Myocyte (in vitro differentiated cells): ENCODE data around the gene C4BPB. TPM values are rescaled to one million over a fixed set of nuclear protein-coding genes. Genes with fewer than 3 reads are reported as not detected.
A peak's percentile ranks its signal among the peaks of the same experiment; 100 is the strongest.

Source experiments
- DNase-seq: peaks from one replicate; pipeline ENCODE4 v3.0.0-alpha.2; 2012; ENCODE audit warnings: low read depth
- total RNA-seq: library from RNA; depleted of rRNA; stranded (reverse); fragments of >200 nt; gene quantifications from 2 replicates; pipeline ENCODE4 v1.2.3, GENCODE V29; 2014

Gene C4BPB
- total RNA-seq, 1 donor from 2014 or later, result not detected

DNA sequence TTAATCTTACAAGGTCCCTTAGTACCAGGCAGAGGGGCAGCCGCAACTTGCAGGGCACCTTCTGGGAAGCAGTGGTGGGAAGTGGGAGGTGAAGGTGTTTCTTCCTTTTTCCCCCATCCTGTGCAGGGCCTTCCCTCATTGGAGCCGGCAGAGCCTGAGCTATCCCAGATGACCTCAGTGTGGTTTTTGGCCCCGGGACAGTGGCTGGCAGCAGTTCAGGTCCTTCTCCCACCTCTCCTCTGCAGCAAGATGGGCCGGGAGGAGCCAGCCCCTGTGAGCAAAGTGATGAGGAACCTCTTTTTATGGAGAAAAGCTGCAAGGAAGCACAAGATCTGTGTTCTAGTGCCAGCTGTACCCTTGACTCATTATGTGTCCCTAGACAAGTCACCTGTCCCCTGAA lies 28.8 kb upstream of the C4BPB start:
- DNase-seq, result no peak

DNA sequence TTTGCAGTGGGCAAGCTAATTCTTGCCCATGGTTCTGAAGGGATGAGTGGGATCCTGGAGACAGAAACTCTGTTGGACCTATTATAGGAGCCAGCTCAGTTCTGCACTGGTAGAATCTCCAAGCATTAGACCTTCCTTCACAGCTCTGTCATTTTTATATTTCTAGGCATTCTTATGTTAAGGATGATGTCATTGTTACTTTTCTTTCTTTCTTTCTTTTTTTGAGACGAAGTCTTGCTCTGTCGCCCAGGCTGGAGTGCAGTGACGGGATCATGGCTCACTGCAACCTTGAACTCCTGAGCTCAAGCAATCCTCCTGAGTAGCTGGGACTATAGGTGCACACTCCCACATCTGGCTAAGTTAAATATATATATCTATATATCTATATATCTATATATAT lies 28.1 kb upstream of the C4BPB start:
- DNase-seq, result no peak

DNA sequence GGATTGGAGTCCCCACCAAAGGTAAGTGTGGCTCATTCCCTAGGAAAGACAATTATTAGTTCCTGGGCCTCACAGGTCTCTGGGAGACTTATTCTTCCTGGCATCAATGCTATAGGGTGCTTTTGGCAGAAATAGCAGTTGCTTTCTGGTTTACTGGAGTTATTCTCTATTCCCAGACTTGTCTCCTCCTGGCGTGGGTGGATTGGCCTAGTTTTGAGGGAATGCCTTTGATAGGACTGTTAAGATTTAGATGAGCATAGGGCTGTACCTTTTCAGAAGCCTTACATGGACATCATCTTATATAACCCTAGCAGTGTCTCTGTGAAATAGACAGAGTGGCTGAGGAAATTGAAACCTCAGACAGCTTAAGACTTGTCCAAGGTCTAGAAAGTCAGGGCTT lies 26.6 kb upstream of the C4BPB start:
- no peak for DNase-seq

DNA sequence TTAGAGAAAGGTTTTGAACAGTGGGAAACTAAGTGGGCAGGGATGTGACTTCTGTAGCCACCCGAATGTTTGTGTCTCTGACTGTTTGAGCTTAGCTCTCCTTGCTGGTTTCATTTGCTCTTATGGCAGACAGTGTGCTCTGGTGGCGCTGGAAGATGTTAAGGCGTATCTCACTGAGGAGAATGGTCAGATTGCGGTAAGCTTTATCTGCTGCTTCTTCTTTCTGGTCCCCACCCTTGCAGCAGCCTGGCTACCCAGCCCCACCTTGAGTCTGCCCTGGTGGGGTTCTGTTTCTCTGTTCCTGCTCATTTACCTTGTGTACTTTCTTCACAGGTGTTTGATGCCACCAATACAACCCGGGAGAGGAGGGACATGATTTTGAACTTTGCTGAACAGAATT lies 25.6 kb upstream of the C4BPB start:
- no peak for DNase-seq

DNA sequence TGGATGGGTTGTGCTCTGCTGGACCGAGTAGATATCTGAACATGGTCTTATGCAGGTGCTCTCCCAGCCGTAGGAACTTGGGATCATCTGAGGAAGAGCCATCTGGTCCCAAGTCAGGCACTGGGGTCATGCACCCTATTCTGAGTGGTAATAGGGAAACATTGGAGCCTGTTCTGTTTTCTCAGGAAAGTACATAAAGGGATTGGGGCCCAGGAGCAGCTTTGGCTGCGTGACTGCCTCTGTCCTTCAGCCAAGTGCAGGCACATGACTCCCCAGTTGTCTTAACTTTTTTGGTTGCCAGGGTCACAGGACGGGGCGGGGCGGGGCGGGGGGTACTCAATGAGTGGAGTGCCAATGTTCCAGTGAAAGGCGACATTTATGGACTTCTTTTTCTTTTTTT lies 24.1 kb upstream of the C4BPB start:
- no peak for DNase-seq

DNA sequence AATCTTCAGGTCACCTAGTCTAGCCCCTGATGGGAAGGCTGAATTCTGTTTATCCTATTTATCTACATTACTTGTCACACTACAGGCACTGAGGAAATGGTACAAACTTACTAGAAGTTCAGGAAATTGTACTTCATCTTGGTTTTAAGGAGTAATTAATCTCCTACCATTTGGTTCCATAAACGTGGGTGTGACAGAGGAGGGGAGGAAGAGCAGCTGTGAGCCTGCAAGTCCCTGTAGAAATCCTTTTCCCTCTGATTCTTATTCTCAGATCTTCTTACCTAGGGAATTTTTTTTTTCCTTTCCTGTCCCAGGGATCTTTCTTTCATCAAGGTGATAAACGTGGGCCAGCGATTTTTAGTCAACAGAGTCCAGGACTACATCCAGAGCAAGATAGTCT lies 21.5 kb upstream of the C4BPB start:
- no peak for DNase-seq

DNA sequence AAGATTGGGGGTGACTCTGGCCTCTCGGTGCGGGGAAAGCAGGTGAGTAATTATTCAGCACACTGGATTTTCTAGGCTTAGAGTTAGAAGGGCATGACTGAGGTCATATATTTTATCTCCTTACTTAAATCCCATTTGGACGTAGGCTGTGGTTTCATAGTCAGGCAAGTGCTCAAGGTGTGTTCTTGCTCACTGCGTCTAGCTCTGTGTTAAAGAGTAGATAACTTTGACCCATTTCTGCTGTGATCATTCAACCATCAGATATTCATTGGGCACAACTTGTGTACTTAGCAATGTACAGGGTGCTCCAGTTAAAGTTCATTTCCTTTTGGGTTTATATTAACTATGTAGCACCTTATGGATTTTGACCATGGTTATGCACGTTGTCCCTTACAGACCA lies 21.0 kb upstream of the C4BPB start:
- DNase-seq, result no peak

DNA sequence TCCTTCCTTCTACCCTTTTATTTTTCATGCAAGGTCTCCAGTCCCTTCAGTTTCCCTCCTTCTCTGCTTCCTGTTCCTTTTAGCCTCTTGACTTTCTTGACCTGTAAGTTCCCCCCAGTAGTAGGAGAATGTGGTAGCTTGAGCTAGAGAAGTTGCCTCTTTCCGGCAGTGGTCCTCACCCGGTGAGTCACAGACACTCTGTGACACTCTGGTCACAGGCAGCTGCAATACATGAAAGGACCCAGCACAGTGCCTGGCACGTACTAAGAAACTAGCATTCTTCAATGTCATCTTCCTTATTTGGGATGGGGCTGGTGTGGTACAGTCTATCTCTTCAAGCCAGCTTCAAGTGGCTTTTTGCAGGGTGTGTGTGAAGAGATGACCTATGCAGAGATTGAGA lies 19.6 kb upstream of the C4BPB start:
- DNase-seq, result no peak

DNA sequence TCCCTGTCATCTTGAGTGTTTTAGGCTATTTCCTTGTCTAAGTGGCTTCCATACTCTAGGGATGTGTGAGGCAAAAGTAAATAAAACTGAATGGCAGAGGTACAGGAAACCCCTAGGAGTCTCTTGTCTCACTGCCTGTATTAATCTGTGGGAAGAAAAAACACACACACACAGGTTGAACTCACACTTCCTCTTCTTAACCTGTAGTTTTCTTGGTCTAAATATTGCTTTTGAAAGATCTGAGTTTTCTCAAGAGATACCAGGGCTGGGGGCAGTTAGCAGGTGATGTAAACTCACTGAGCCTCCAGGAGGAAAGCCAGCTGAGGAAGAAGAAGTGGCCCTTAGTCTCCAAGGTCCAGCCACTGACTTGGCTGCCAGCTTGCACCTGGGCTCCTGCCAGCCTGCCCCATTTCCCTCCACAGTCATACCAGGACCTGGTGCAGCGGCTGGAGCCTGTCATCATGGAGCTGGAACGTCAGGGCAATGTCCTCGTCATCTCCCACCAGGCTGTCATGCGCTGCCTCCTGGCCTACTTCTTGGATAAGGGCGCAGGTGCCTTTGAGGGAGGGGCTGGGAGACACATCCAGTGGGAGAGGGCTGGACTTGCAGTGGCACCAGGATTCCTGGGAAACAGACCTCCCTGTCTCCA lies 18.7 kb upstream of the C4BPB start:
- no peak for DNase-seq

DNA sequence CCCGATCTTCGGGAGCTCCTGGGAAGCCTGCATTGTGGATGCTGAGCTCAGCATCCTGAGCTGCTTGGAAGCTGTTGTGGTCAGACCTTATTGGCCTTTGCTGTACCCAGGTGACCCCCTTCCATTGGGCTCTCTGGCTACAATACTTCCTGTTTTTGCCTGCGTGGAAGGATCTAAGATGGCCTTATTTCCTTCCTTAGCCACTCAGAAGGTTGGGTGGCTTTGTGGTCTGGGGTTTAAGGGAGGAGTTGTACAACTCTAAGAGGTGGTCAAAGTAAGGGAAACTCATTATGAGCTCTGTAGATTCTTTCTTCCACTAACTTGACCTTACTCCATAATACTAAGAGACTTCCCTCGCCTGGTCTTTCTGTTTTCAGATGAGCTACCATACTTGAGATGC lies 17.8 kb upstream of the C4BPB start:
- no peak for DNase-seq

DNA sequence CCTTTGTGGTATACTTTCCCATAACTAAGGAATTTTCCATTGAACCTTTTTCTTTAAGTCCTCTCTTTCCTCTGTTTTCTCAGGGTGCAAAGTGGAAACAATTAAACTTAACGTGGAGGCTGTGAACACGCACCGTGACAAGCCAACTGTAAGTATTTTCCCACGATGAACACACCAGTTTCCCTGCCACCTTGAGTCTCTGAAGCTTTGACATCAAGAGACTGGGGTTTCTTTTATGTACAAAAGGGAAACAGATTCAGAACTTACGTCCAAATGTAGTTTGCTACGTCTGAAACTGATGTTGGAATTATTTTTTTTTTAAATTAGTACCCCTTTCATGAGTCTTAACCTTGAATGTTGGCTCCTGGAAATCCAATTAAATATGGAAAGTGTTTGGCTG lies 17.2 kb upstream of the C4BPB start:
- DNase-seq, result no peak

DNA sequence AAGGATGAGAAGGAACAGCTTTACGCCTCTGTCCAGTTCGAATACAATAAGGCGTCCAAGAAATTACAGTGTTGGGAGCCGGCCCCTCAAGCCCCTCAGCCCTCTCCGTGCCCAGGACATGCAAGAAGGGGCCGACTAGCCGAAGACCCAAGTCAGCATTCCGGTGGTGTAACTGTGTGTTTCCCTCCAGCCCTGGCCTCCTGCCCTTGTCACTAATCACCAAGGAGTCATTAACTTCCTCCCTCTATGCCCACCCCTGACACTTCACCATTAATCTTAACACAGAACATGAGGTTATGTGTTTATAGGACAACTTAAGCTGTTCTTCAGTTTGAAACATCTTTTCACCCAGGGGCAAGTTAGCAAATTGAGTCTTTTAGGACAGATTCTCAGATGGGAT lies 16.4 kb upstream of the C4BPB start:
- DNase-seq, result no peak

DNA sequence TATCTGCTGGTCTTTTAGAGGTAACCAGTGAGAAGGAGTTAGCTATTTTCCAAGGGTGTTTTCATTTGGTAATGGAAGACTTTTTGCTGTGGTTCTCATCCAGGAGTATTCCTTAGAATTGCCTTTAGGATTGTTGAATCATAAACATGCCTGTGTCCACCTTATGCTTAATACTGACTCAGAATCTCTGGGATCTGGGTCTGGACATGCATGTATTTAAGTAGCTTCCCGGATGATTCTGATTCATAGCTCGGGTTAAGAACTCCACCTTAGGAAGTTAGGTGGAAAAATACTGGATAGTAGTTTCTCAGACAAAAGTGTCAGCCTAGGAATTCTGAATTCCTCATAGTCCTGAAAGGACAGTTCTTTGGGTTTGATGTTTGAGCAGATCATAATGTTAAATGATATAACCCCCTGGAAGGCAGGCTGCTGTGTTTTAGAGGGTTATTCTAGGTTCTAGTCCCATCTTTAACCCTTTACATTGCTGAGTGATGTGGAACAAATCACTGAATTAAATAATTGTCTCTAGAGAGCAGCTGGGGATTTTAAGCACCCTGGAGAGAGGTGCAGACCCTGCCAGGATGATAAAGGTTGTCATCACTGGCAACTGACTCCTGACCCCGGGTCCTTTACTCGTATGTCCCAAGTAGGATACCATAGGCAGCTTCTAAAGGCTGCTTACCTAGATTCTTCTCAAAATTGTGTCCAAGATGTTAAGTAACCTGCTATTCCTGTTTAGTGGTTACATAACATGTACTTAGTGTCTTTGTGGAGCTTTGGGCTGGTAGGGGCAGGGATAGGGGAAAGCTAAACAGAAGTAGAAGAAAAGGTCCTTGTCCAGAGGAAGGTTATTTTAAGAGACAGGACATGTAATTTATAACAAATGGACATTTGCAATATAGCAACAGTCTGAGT lies 14.5 kb upstream of the C4BPB start:
- no peak for DNase-seq

DNA sequence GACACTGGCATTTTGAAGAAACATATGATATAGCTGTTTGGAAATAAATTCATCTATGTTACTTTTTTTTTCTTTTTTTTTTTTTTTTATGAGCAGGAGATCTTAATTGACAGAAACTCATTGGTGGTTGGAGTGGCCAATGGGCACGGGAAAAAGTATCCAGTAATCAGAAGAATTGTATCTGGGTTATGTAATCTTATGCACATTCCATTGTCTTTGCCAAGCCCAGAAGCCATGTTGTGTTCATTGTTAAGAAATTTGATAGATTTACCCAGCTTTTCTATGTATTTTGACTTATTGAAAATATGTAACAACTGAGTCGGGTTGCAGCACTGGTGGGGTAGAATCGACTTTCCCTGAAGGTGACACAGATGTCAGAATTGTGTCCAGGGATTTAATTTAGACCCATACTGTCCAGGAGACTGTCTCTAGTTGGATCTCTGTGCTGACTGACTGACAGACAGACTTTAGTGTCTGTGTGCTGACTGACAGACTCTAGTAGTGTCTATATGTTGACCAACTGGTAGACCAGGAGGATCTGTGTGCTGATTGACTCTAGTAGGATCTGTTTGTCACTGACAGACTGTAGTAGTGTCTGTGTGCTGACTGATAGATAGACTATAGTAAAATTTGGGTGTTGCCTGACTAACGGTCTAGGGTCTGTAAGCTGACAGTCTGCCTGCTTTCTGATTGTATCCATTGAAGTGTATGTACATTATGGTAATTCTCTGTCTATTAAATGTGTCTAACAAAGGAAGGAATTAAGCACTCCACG lies 12.3 kb upstream of the C4BPB start:
- DNase-seq, result no peak

DNA sequence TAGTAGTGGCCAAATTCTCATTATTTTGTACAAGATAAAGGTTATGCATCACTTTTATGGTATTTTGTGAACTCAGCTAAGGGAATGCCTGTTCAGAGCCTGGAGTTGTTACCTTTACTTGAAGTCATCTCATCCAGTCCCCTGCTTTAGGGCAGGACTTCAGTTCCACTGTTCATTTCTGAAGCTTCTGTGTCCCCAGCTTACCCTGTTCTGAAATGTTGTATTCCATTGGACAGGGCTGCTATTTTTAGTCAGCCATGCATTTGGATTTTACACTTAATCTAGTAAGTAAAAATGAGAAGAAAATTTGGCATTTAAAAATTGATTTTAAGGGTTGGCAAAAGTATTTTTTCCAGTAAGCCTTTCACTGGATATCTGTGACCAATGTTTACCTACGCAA lies 11.6 kb upstream of the C4BPB start:
- no peak for DNase-seq

DNA sequence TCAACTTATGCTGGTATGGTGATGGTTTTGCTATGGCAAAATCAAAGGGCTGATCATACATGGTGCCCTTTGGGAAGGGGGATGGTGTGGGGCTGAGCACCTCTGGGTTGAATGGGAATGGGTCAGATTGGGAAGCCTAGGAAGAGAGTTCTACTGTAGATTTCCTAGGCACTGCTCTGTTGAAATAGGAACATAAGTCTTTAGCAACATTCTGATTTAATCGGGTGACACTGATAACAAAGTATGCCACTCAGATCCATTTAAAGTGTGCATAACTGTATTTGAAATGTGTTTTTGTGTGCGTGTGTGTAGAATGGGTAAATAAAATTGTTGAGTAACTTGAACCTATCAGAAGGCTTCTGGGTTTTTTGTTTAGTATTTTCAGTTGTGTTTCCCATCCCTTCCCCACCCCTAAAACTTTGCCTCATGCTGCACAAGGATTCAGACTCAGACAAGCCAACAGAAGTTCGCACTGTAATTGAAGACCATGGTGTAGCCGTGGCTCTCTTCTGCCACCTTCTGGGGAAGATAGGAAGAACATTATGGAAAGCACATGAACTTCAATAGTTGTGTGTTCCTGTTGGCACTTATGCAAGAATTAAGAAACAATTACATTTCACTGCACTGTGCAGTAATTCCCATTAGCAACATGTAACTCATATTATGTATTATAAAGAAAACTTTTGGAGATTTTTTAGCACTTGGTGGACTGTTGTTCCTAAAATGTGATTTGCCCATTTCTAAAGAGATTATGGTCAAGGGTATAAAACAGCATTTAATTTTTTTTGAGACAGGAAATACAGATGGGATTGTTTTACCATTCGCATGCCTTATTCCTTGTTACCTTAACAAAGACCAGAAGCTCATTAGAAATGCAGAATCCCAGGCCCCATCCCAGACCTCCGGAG lies 10.9 kb upstream of the C4BPB start:
- DNase-seq, result peak; percentile 87

DNA sequence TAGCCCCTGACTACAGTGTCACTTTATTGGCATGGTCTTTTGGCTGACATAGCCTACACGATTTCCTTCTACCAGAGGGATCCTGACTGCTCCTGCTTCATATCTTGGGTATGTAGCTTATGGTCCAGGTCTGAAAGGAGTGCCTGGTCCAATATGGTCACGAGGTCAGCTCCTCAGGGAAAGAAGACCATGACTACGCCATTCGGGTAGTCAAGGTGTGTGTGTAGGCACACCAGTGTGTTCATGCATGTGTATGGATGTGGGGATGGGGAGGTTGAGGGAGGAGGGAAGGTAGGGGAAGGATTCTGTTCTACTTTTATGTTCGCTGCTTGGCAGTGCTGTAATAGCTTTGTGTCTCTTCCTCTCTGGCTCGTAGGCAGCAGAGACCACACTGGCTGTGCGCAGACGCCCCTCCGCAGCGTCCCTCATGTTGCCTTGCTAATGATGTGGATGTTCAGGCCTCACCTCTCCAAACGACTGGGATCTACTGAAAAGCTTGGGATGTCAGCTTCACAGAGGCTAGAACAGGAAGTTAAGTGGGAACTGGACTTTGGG lies 10.0 kb upstream of the C4BPB start:
- no peak for DNase-seq

DNA sequence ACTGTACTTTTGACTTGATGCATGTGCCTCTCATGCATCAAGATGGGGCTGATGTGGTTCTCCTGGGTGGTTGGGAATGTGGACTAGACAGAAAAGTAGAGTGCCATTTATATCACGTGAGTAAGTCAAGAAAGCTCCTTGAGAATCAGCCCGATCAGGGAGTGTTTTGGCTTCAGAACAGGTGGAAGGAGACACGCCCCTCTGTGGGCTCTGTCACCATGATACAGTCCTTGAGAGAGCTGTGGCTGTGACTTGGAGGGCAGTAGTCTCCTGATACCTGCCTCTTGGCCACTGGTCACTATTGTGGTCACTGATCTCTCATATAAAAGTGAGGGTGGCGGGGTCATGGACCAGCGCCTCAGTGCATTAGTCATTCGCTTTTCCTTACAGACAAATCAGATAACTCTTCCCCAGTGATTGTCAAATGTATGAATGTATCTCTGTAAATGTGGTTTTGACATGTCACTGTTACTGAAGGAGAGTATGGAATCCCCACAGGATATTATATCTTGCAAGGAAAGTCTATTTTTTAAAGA lies 8.9 kb upstream of the C4BPB start:
- peak; percentile 88 for DNase-seq

DNA sequence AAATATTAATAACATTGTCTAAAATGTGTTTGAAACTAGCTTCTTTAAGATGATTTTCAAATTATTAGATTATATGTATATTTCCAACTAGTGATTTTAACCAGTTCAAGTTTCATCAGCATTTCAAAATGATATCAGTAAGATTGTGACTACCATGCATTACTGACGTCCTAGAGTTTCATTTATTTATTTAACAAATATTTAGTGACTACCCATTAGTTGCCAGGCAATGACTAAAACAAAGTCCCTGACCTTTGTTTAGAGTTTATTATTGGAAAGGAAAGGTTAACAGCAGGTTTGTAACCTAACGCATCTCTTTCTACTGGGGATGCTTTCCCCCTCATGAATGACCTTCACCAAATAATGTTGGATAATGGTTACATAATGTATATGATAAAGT lies 7.6 kb upstream of the C4BPB start:
- no peak for DNase-seq

DNA sequence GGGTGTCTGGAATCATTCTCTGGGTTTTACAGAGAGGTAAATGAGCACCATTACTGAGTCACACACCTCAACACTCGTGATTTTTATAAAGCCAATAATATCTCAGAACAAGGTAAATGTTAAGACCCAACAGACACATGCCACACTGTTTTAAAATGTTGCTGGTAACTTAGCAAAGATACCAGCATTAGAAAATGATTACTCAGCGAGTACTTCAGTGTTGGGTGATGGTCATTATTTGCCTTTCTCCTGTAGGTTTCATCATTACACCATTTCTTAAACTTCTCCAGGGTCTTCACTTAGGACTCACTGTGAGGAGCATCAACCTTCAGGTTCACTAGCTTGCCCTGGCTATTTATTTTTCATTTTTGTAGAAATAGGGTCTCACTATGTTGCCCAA lies 6.9 kb upstream of the C4BPB start:
- DNase-seq, result no peak

DNA sequence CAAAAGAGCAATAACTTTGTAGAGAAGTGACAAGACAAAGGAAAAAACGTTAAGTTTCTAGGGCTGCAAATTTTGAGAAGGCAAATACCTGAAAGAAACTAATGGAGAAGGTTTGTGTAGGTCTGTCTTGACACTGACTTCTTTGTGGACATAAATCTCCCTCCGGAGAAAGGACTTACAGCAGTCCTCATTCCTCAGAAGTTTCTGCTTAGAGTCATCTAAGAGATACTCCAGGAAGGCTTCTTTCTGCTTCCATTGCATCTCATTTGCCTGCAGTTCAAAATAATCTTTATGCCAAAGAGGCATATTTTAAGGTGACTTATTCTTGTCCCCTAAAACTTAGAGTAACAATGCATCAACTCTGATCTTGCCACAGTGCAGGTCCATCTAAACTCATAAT lies 4.4 kb upstream of the C4BPB start:
- no peak for DNase-seq
